Amygdala (tissue), 56 donors: ENCODE data around the gene GXYLT1.
"Not testable (repeated sequence)": the region's sequence is repeated elsewhere in the genome, so short reads cannot be mapped to it uniquely, and the experiment has no call there.

Experiments
- DNase-seq, 56 donors: peaks; one replicate each; lab custom pipeline; 2025; lab: John Stamatoyannopoulos, UW

The GXYLT1 gene

GRCh38 chr12:42145552-42146215, 1.0 kb upstream of the GXYLT1 start:
- DNase-seq, result peak in 1 of 56 donors; percentile 7

- DNase-seq, result no peak
Measured at GRCh38 chr12:42145197-42145549, 499 bp upstream of the GXYLT1 start.

GRCh38 chr12:42144158-42144407, 591 bp downstream of the GXYLT1 start:
- DNase-seq, result peak in 2 of 56 donors; percentile 26 to 36

GRCh38 chr12:42143452-42144157, 1.1 kb downstream of the GXYLT1 start:
- no peak for DNase-seq

- no peak for DNase-seq
Measured at GRCh38 chr12:42141981-42142606, 2.6 kb downstream of the GXYLT1 start.

GRCh38 chr12:42140901-42141300, 3.8 kb downstream of the GXYLT1 start:
- no peak for DNase-seq

- no peak for DNase-seq
Measured at GRCh38 chr12:42135259-42135814, 9.3 kb downstream of the GXYLT1 start.

GRCh38 chr12:42130672-42131402, 13.8 kb downstream of the GXYLT1 start:
- no peak for DNase-seq

- DNase-seq, result peak in 12 of 56 donors; percentile 1 to 71 (median 12)
Measured at GRCh38 chr12:42129595-42130204, 15.0 kb downstream of the GXYLT1 start.

- DNase-seq, result no peak
Measured at GRCh38 chr12:42128888-42129287, 15.8 kb downstream of the GXYLT1 start.

GRCh38 chr12:42128327-42128726, 16.3 kb downstream of the GXYLT1 start:
- no peak for DNase-seq

GRCh38 chr12:42126963-42127362, 17.7 kb downstream of the GXYLT1 start:
- DNase-seq, result no peak

- DNase-seq, result no peak
Measured at GRCh38 chr12:42125388-42125767, 19.3 kb downstream of the GXYLT1 start.

- no peak for DNase-seq
Measured at GRCh38 chr12:42124764-42125387, 19.8 kb downstream of the GXYLT1 start.

- DNase-seq, result no peak
Measured at GRCh38 chr12:42119085-42119633, 25.5 kb downstream of the GXYLT1 start.

GRCh38 chr12:42118136-42118879, 26.4 kb downstream of the GXYLT1 start:
- DNase-seq, result no peak

- DNase-seq, result no peak
Measured at GRCh38 chr12:42109031-42109430, 35.6 kb downstream of the GXYLT1 start.

- not testable (repeated sequence) for DNase-seq
Measured at GRCh38 chr12:42106791-42107190, 37.9 kb downstream of the GXYLT1 start.

GRCh38 chr12:42104784-42105183, 39.9 kb downstream of the GXYLT1 start:
- no peak for DNase-seq
